ENCODE measurements around the gene FNIP1. TPM values are rescaled to one million over a fixed set of nuclear protein-coding genes. Genes with fewer than 3 reads are reported as not detected.

Gene FNIP1
- total and polyA plus RNA-seq, 2 experiments from 2014 or later = 10.3 to 25.8 TPM

DNA sequence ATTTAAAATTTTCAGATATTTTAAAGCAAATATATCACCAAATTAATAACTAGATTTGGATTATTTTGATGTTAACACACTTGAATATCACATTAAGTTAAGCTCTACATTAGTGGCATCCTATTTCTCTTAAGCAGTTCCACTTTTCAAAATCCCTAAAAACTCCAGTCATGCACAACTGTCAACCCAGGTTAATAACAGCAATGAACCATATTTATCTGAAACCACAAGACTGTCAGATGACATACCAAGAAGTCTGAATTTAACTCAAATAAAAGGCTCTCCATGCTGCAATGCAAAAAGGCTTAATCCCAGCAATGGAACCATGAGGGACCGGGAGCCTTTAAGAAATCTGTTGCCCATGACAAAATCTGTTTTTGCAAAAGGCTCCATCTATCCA, 27.5 kb downstream of the FNIP1 start:
- Histone ChIP-seq H3K4me1 (ENCODE audit: insufficient read depth) (peaks cover 12% of the 10 kb centered on the region; the same call in 1 of the 2 replicates), H3K9ac (no peak overlapping the region), H2AFZ (no peak overlapping the region), H3K36me3 (ENCODE audit: low read depth) (no peaks in the 10 kb centered on the region), H3K9me3 (ENCODE audit: low read depth) (no peaks in the 10 kb centered on the region), H3K27me3 (replicated peaks; ENCODE audit: insufficient read depth) (no peaks in the 10 kb centered on the region), H3K79me2 (ENCODE audit: insufficient read depth) (peaks cover 100% of the 10 kb centered on the region), H3K4me2 (ENCODE audit: unreplicated experiment) (no peak overlapping the region), H3K9me2 (ENCODE audit: insufficient read depth) (no peaks in the 10 kb centered on the region; the same call in 1 of the 2 replicates), H3K27ac (no peak overlapping the region), H3K4me3 (no peak overlapping the region), H4K20me1 (ENCODE audit: insufficient read depth) (peaks cover 22% of the 10 kb centered on the region), H3F3A (ENCODE audit: insufficient read depth) (no peaks in the 10 kb centered on the region)
- WGBS, 2 experiments (ENCODE audit: low coverage in 1 of 2, low lambda C conversion rate in 2 of 2, missing lambda C conversion rate in 2 of 2) = 93 to 96% methylated on average over 1 of the region's 1 CpG
- in situ Hi-C loops (cut with MboI) = no loop called here
- no peak for TF ChIP-seq EZH2phosphoT487 (IDR thresholded peaks at IDR 0.05; ENCODE audit: insufficient read depth, low read depth)
- no peak for TF ChIP-seq EZH2 (IDR thresholded peaks at IDR 0.05; ENCODE audit: insufficient read depth, poor library complexity, severe bottlenecking)
- no peak for DNase-seq

DNA sequence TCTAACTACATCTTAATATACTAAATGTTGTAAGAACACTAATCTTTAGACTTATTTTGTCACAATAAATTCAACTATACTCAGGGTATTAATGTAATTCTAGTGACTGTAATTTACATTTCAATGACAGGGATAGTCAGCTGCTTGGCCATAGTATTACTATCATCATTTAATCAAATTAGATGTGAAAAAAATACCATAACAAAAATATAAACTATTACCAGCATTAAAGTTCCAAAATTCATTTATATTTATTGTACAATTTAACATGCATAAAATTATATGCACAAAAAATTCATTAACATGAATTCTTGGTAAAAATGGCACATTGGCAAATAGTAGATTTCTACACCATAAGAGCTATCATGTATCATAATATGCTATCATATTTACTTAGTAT, 28.9 kb downstream of the FNIP1 start:
- TF ChIP-seq EZH2phosphoT487 (IDR thresholded peaks at IDR 0.05; ENCODE audit: insufficient read depth, low read depth) (no peak), EZH2 (IDR thresholded peaks at IDR 0.05; ENCODE audit: insufficient read depth, poor library complexity, severe bottlenecking) (no peak)
- in situ Hi-C loops (cut with MboI) = no loop called here
- peaks cover 15% of the 10 kb centered on the region; the same call in 1 of the 2 replicates for H4K20me1 ChIP-seq (ENCODE audit: insufficient read depth)

DNA sequence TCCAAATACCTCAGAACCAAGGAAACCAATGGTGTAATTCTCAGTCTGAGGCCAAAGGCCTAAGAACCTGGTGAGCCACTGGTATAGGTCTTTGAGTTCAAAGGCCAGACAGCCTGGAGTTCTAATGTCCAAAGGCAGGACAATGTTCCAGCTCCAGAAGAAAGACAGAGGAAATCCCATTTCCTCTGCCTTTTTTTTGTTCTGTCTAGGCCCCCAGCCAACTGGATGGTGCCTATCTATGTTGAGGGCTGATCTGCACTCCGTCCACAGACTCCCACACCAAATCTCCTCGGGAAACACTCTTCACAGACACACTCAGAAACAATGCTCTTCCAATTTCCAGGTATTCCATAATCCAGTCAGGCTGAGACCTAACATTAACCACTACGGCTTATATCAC, 30.1 kb downstream of the FNIP1 start:
- H4K20me1 ChIP-seq (ENCODE audit: insufficient read depth) = peaks cover 15% of the 10 kb centered on the region
- no peak for TF ChIP-seq EZH2phosphoT487 (IDR thresholded peaks at IDR 0.05; ENCODE audit: insufficient read depth, low read depth)
- TF ChIP-seq EZH2 (IDR thresholded peaks at IDR 0.05; ENCODE audit: insufficient read depth, poor library complexity, severe bottlenecking) = no peak
- 86 to 93% methylated on average over 3 of the region's 3 CpGs for WGBS, 2 experiments (ENCODE audit: low coverage in 1 of 2, low lambda C conversion rate in 2 of 2, missing lambda C conversion rate in 2 of 2)

More for the DNA sequence above, 28.9 kb downstream of the FNIP1 start:
- Histone ChIP-seq H2AFZ (no peak overlapping the region), H3K9me3 (ENCODE audit: low read depth) (no peaks in the 10 kb centered on the region), H3K27ac (no peak overlapping the region), H3K4me1 (ENCODE audit: insufficient read depth) (peaks cover 6% of the 10 kb centered on the region; the same call in 1 of the 2 replicates), H3K79me2 (ENCODE audit: insufficient read depth) (peaks cover 100% of the 10 kb centered on the region), H3K9ac (no peak overlapping the region), H3K4me3 (no peak overlapping the region), H3K36me3 (ENCODE audit: low read depth) (no peaks in the 10 kb centered on the region), H3F3A (ENCODE audit: insufficient read depth) (no peaks in the 10 kb centered on the region), H3K27me3 (replicated peaks; ENCODE audit: insufficient read depth) (no peaks in the 10 kb centered on the region), H3K4me2 (ENCODE audit: unreplicated experiment) (no peak overlapping the region), H3K9me2 (ENCODE audit: insufficient read depth) (no peaks in the 10 kb centered on the region)
- DNase-seq = no peak

DNA sequence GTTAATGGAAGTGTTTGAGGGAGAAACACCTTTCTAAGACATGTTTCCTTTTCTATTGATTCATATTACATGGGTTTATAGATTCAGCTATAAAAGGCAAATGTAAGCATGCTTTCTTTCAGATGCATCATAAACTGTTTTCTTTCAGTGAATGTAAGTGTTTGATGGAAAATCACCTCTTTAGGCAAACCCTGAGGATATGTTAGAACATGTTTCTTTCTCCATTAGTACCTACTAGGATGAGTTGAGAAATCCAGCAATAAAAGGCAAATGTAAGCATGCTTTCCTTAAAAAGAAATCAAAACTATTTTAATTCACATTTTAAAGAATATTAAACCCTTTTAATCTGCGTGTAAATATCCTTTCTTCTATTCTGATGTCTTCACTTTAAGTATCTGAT, 31.6 kb downstream of the FNIP1 start:
- no peak for TF ChIP-seq EZH2phosphoT487 (IDR thresholded peaks at IDR 0.05; ENCODE audit: insufficient read depth, low read depth)
- no peak for TF ChIP-seq EZH2 (IDR thresholded peaks at IDR 0.05; ENCODE audit: insufficient read depth, poor library complexity, severe bottlenecking)
- H3K9me3 ChIP-seq (ENCODE audit: low read depth) = no peaks in the 10 kb centered on the region
- H3K79me2 ChIP-seq (ENCODE audit: insufficient read depth) = peaks cover 100% of the 10 kb centered on the region
- H3K4me1 ChIP-seq (ENCODE audit: insufficient read depth) = no peaks in the 10 kb centered on the region
- no peak overlapping the region for H2AFZ ChIP-seq
- no peaks in the 10 kb centered on the region for H3K36me3 ChIP-seq (ENCODE audit: low read depth)
- 95 to 100% methylated on average over 1 of the region's 1 CpG for WGBS, 2 experiments (ENCODE audit: low coverage in 1 of 2, low lambda C conversion rate in 2 of 2, missing lambda C conversion rate in 2 of 2)
- in situ Hi-C loops (cut with MboI) = no loop called here
- no peak for DNase-seq
- no peaks in the 10 kb centered on the region for H3K27me3 ChIP-seq (replicated peaks; ENCODE audit: insufficient read depth)
- no peak overlapping the region for H3K4me3 ChIP-seq
- peaks cover 15% of the 10 kb centered on the region for H4K20me1 ChIP-seq (ENCODE audit: insufficient read depth)
- H3K4me2 ChIP-seq (ENCODE audit: unreplicated experiment) = no peak overlapping the region
- no peaks in the 10 kb centered on the region for H3F3A ChIP-seq (ENCODE audit: insufficient read depth)
- no peak overlapping the region for H3K27ac ChIP-seq
- H3K9ac ChIP-seq = no peak overlapping the region
- H3K9me2 ChIP-seq (ENCODE audit: insufficient read depth) = no peaks in the 10 kb centered on the region

More for the DNA sequence above, 30.1 kb downstream of the FNIP1 start:
- in situ Hi-C loops (cut with MboI) = no loop called here
- Histone ChIP-seq H3K4me1 (ENCODE audit: insufficient read depth) (no peaks in the 10 kb centered on the region), H3K79me2 (ENCODE audit: insufficient read depth) (peaks cover 100% of the 10 kb centered on the region), H3F3A (ENCODE audit: insufficient read depth) (no peaks in the 10 kb centered on the region), H3K9me2 (ENCODE audit: insufficient read depth) (no peaks in the 10 kb centered on the region), H3K27me3 (replicated peaks; ENCODE audit: insufficient read depth) (no peaks in the 10 kb centered on the region), H3K9me3 (ENCODE audit: low read depth) (no peaks in the 10 kb centered on the region), H3K4me2 (ENCODE audit: unreplicated experiment) (no peak overlapping the region), H3K9ac (no peak overlapping the region), H2AFZ (no peak overlapping the region), H3K4me3 (no peak overlapping the region), H3K27ac (no peak overlapping the region), H3K36me3 (ENCODE audit: low read depth) (no peaks in the 10 kb centered on the region)
- no peak for DNase-seq

DNA sequence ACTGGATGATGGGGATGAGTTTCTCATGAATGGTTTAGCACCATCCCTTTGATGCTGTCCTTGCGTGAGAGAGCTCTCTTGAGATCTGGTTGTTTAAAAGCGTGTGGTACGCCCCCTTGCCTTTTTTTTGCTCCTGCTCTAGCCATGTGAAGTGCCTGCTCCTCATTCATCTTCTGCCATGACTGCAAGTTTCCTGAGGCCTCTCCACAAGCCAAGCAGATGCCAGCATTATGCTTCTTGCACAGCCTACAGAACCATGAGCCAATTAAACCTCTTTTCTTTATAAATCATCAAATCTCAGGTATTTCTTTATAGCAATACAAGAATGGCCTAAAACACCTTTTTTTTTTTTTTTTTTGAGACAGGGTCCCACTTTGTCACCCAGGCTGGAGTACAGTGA, 32.8 kb downstream of the FNIP1 start:
- no peak for DNase-seq
- H3K9me2 ChIP-seq (ENCODE audit: insufficient read depth) = no peaks in the 10 kb centered on the region
- peaks cover 7% of the 10 kb centered on the region for H4K20me1 ChIP-seq (ENCODE audit: insufficient read depth)
- no peaks in the 10 kb centered on the region for H3K36me3 ChIP-seq (ENCODE audit: low read depth)
- H3K4me3 ChIP-seq = no peak overlapping the region
- no peaks in the 10 kb centered on the region for H3K4me1 ChIP-seq (ENCODE audit: insufficient read depth)
- no peak for TF ChIP-seq EZH2phosphoT487 (IDR thresholded peaks at IDR 0.05; ENCODE audit: insufficient read depth, low read depth)
- no peak for TF ChIP-seq EZH2 (IDR thresholded peaks at IDR 0.05; ENCODE audit: insufficient read depth, poor library complexity, severe bottlenecking)
- WGBS, 2 experiments (ENCODE audit: low coverage in 1 of 2, low lambda C conversion rate in 2 of 2, missing lambda C conversion rate in 2 of 2) = 97 to 100% methylated on average over 3 of the region's 3 CpGs
- H3K27ac ChIP-seq = no peak overlapping the region
- no peak overlapping the region for H3K9ac ChIP-seq
- H3K79me2 ChIP-seq (ENCODE audit: insufficient read depth) = peaks cover 100% of the 10 kb centered on the region
- H3F3A ChIP-seq (ENCODE audit: insufficient read depth) = no peaks in the 10 kb centered on the region
- H3K27me3 ChIP-seq (replicated peaks; ENCODE audit: insufficient read depth) = no peaks in the 10 kb centered on the region
- H3K4me2 ChIP-seq (ENCODE audit: unreplicated experiment) = no peak overlapping the region
- in situ Hi-C loops (cut with MboI) = no loop called here
- no peaks in the 10 kb centered on the region for H3K9me3 ChIP-seq (ENCODE audit: low read depth)
- no peak overlapping the region for H2AFZ ChIP-seq

All from GM23248 (cell line).